GM19395 (cell line): ENCODE results near the gene ARPC3.
"Not testable (repeated sequence)": the region's sequence is repeated elsewhere in the genome, so short reads cannot be mapped to it uniquely, and the experiment has no call there.

Source experiments
- ATAC-seq: cut with Tn5 transposase; IDR thresholded peaks from one replicate; pipeline ENCODE4 v1.9.1; 2021; ENCODE audit warnings: mild to moderate bottlenecking, moderate library complexity; ENCODE audit not compliant: unreplicated experiment

Gene ARPC3

GRCh38 chr12:110420644-110421043, 29.5 kb downstream of the ARPC3 start:
- not testable (repeated sequence) for ATAC-seq

- ATAC-seq: not testable (repeated sequence)
Observed at GRCh38 chr12:110417113-110417512, 33.0 kb downstream of the ARPC3 start.

- ATAC-seq: not testable (repeated sequence)
Observed at GRCh38 chr12:110410086-110410485, 40.1 kb downstream of the ARPC3 start.

- ATAC-seq: not testable (repeated sequence)
Observed at GRCh38 chr12:110405126-110405662, 44.9 kb downstream of the ARPC3 start.

- ATAC-seq: no peak
Observed at GRCh38 chr12:110403976-110404682, 46.0 kb downstream of the ARPC3 start.

GRCh38 chr12:110403146-110403975, 46.8 kb downstream of the ARPC3 start, which contains the start of gene ANAPC7:
TSS of gene ANAPC7 (minus strand) at chr12:110403708. CDS start at chr12:110403627, 81 bp downstream.
- ATAC-seq: peak; percentile 91
